ENCODE measurements around the gene CCDC85B.

CCDC85B gene

GRCh38 chr11:65869643-65870306 lies 20.7 kb upstream of the CCDC85B start:
- DNase-seq (ENCODE audit: low spot score): no peak

DNA sequence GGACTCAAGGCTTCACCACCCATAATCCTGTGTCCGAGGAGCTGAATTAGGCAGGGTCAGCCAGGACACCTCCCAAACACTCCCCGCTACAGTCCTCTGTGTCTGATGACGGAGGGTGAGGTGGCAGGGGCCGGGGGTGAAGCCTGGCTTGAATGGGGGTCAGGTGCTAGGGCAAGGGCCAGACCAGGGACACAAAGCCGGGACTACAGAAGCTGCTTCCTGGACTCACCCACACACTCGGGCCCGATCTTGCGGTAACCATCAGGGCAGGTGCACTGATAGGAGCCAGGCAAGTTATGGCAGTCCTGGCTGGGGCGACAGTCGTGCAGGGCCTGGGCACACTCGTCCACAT lies 20.2 kb upstream of the CCDC85B start:
- DNase-seq (ENCODE audit: low spot score): no peak

DNA sequence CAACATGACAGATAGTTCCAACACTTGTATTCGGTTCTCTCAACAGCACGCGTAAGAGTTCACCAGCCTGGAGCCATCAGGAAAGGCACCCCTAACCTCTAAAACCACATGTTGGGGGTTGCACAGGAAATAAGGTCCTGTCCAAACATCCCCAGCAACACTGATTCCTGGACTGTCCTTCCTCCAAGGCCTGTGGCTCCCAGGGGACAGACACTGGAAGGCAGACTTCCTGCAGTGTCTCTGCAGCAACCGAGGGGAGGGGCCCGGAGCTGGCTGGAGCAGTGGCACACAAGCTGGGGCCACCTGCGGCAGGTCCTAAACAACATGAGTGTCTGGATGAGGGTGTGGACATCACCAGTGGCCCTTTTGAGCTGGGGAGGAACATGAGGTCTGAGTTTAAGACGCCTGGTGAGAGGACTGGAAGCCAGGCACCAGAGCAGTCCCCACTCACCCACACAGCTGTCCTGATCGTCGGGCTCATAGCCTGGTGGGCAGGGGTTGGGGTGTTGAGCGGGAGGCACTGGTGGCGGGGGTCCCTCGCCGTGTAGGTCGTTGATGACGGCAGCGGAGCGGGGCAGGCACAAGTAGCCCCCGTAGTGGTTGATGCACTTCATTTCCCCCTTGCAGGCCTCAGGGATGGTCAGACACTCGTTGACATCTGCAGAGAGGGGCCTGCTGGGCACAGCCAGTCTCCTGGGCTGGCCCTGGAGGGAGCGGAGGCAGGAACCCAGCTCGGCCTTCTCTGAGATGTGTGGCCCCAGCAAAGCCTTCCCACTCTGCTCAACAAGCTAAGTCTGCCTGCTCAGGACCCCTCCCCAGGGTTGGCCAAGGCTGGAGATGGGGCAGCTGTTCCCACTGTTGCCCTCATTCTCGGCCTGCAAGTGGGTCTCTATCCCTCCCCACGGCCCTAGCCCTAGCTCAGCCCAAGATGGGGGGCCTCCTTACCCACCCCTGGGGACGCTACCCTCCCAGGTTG lies 19.5 kb upstream of the CCDC85B start:
- no peak for DNase-seq (ENCODE audit: low spot score)

GRCh38 chr11:65871811-65872548 lies 18.5 kb upstream of the CCDC85B start:
- DNase-seq (ENCODE audit: low spot score): peak; percentile 44

- DNase-seq (ENCODE audit: low spot score): peak; percentile 54
Measured at GRCh38 chr11:65872586-65873317, 17.7 kb upstream of the CCDC85B start, which contains the start of gene EFEMP2. TSS of gene EFEMP2 (minus strand) at chr11:65872800. CDS start at chr11:65872354, 446 bp downstream.

DNA sequence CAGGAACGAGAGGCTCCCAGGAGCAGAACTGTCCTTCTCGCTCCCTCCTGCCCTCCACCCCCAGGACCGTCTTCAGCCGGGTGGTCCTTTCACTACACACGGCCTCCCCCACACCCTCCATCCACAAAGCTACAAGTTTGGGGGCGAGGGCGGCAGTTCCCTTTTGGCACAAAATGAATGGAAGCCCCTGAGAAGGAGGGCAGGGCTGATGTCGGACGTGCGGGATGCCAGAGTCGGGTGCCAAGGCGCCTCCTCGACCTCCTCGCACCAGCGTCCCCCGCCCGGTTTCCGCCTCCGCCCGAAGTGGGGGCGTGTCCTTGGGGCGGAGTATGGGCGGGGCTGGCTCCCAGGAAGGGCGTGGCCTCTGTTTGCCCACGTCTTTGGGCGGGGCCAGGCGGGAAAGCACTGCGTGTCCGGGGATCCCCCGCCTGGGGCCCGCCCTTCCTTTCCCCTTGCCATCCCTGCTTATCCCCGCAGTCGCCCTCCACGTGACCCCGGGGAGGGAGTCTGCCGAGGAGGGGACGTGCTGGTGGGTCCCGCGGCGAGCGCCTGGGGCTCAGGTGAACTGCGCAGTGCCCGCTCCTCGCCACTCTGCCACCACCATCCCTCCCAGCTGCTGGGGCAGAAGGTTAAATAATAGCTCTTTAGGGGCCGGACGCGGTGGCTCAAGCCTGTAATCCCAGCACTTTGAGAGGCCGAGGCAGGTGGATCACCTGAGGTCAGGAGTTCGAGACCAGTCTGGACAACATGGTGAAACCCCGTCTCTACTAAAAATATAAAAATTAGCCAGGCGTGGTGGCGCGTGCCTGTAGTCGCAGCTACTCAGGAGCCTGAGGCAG lies 16.9 kb upstream of the CCDC85B start:
- peak; percentile 98 for DNase-seq (ENCODE audit: low spot score)

- no peak for DNase-seq (ENCODE audit: low spot score)
Measured at GRCh38 chr11:65879617-65880016, 10.9 kb upstream of the CCDC85B start, which contains the start of gene CTSW. TSS of gene CTSW (plus strand) at chr11:65879837. CDS start at chr11:65879855, 18 bp downstream.

GRCh38 chr11:65880027-65880426 lies 10.4 kb upstream of the CCDC85B start:
- no peak for DNase-seq (ENCODE audit: low spot score)

- DNase-seq (ENCODE audit: low spot score): no peak
Measured at GRCh38 chr11:65880844-65881421, 9.5 kb upstream of the CCDC85B start.

DNA sequence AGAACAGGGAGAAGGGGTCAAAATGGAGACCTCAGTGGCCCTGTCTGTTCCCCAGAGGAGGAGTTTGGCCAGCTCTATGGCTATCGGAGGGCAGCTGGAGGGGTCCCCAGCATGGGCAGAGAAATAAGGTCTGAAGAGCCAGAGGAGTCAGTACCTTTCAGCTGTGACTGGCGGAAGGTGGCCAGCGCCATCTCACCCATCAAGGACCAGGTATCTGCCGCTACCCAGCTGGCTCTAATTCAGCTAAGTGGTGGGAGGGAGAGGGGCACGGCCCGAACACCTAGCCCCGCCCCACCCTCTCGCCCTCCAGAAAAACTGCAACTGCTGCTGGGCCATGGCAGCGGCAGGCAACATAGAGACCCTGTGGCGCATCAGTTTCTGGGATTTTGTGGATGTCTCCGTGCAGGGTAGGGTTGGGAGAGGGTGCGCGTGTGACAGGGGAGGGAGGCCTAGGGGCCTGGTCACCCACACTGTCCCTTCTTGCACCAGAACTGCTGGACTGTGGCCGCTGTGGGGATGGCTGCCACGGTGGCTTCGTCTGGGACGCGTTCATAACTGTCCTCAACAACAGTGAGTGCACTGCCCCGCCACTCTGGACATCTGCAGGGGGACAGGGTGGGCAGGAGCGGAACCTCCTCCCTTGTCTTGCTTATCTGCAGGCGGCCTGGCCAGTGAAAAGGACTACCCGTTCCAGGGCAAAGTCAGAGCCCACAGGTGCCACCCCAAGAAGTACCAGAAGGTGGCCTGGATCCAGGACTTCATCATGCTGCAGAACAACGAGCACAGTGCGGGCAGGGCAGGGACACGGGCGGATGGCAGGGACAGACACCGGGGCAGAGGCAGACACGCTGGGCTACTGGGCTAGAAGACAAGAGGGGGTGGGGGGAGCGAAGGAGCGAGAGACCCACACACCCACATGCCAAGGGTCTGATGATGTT lies 8.1 kb upstream of the CCDC85B start:
- DNase-seq (ENCODE audit: low spot score): no peak

DNA sequence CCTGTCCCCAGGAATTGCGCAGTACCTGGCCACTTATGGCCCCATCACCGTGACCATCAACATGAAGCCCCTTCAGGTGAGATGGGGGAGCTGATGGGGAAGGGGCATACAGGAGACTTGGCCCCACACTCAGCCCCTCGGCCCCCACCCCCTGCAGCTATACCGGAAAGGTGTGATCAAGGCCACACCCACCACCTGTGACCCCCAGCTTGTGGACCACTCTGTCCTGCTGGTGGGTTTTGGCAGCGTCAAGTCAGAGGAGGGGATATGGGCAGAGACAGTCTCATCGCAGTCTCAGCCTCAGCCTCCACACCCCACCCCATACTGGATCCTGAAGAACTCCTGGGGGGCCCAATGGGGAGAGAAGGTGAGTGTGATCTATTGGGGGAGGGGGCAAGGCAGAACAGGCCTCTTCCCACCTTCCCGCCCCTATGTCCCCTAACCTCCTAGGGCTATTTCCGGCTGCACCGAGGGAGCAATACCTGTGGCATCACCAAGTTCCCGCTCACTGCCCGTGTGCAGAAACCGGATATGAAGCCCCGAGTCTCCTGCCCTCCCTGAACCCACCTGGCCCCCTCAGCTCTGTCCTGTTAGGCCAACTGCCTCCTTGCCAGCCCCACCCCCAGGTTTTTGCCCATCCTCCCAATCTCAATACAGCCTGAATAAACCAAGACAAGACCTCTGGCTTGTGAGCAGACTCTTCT lies 7.3 kb upstream of the CCDC85B start:
- DNase-seq (ENCODE audit: low spot score): no peak

DNA sequence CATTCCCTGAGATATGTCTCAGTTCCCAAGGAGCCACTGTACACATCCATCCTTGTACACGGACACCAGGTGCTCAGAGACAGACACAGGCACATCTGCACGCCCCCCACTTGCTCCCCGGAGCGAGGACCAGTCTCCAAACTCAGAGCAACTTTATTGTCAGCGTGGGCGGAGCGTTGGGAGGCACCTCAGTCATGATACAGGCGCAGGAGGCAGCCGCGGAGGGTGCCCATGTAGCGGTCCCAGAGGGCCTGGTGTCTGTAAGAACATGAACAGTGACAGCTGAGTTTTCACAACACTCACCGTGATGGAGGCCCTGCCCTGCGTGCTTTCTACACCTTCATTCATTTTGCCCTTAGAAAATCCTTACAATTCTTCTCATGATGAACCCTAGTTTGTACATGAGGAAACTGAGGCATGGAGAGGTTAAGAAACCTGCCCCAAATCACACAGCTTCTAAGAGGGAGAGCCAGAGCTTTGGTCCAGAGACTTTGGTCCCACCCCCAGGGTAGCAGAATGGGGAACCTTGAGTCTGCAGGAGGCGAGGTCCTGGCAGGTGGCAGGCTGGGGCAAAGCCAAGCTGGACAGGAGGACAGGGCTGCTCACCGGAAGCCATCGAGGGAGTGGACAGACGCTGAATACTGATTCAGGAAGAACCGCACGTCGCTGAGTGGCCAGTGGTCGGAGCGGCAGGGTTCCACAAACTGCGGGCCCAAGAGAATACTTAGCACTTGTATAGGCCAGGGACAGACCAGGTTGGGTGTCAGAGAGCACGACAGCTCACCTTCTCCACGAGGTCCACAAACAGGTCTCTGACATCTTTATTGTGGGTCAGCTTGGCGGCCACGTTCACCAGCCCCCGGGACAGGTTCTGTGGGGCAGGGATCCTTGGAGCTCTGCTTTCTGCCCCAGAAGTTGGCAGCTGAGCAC lies 6.4 kb upstream of the CCDC85B start:
- DNase-seq (ENCODE audit: low spot score): no peak

- DNase-seq (ENCODE audit: low spot score): peak; percentile 82
Measured at GRCh38 chr11:65884716-65885092, 5.8 kb upstream of the CCDC85B start.

DNA sequence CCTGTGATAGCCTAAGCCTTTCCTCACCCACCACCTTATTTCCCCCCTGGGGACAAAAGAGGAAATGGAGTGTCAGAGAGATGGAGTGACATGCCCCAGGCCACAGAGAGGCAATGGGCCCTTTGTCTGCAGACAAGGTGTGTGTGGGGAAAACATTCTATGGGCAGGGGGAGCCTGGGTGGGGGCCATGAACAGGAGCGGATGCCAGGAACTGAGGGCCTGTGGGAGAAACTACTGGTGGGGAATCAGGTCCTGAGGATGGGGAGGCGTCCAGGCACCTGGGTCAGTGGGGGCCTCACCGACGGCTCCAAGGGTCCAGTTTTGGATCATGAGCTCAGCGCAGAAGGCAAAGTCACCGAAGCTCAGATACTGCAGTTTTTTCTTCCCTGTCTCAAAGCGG lies 5.2 kb upstream of the CCDC85B start:
- DNase-seq (ENCODE audit: low spot score): no peak

GRCh38 chr11:65885808-65886536 lies 4.5 kb upstream of the CCDC85B start:
- no peak for DNase-seq (ENCODE audit: low spot score)

DNA sequence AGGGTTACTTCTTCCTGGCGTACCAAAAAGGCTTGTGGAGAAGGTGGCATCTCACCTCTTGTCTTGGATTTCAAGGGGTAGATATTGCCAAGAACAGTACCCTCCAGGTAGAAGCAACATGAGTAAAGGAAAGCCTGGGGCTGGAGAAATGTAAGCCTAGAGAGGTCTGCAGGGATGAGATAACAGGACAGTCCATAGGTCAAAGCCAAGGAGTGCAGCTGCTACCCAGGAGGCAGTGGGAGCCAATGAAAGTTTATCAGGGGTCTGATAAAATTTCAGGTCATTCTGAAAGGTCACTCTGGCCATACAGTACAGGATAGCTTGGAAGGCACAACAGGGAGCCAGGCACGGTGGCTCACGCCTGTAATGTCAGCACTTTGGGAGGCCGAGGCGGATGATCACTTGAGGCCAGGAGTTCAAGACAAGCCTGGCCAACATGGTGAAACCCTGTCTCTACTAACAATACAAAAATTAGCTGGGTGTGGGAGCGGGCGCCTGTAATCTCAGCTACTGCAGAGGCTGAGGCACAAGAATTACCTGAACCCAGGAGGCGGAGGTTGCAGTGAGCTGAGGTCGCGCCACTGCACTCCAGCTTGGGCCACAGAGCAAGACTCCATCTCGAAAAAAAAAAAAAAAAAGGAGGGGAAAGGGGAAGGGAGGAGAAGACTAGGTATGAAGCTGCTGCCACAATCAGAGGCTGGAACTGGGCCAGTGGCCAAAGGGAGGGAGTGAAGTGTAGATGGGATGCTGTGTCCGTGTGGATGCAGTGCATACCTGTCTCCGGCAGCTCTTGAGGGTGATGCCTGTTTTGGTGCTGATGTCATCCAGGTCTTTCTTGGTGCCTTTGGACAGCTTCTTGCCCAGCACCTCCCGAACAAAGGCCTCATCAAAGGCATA lies 3.4 kb upstream of the CCDC85B start:
- DNase-seq (ENCODE audit: low spot score): no peak
